GM12892 (cell line): Measurements from ENCODE around the gene PRUNE1.

Source experiments
- POLR2AphosphoS5 ChIP-seq: IDR thresholded peaks from 2 replicates; pipeline ENCODE4 v1.6.1; 2011; ENCODE audit warnings: low read depth, low read length, control low read depth
- TAF1 ChIP-seq: IDR thresholded peaks from 2 replicates; pipeline ENCODE4 v1.6.1; 2011; ENCODE audit warnings: low read depth, mild to moderate bottlenecking, control low read depth, low read length, borderline replicate concordance

DNA sequence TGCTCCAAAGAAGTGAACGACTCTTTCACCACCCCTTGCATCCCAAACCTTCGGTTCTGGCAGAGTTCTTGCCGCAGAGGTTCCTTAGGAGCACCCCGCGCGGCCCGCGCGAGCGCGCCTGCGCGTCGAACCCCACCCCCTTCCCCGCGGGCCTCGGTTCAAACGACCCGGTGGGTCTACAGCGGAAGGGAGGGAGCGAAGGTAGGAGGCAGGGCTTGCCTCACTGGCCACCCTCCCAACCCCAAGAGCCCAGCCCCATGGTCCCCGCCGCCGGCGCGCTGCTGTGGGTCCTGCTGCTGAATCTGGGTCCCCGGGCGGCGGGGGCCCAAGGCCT, 39.3 kb downstream of the PRUNE1 start, which contains the start of gene C1orf56:
- TF ChIP-seq POLR2AphosphoS5: no peak
- no peak for TF ChIP-seq TAF1
